GM13976 (cell line): ENCODE measurements around the gene PLPP3.

Source experiments
- DNase-seq: peaks from one replicate; pipeline ENCODE4 v3.0.0; 2012; ENCODE audit warnings: low spot score
- CTCF ChIP-seq: IDR thresholded peaks from 2 replicates; pipeline ENCODE4 v1.5.1; 2012; ENCODE audit warnings: borderline replicate concordance, mild to moderate bottlenecking; ENCODE audit not compliant: insufficient read depth; ENCODE audit errors: extremely low read depth, missing control alignments, control extremely low read depth
- in situ Hi-C: fragments of 300-500 bp; cut with MboI; formaldehyde crosslinking; loops from one replicate; pipeline ENCODE4 v1.12.0; 2022; ENCODE audit warnings: low sequenced_read_pairs, mixed read lengths, inconsistent platforms; ENCODE audit not compliant: unreplicated experiment

Gene PLPP3

GRCh38 chr1:56557746-56558145, 21.6 kb downstream of the PLPP3 start:
- in situ Hi-C loops, result no loop called here

GRCh38 chr1:56555448-56555847, 23.9 kb downstream of the PLPP3 start:
- TF ChIP-seq CTCF, result no peak
- no peak for DNase-seq
- in situ Hi-C loops, result no loop called here

More at GRCh38 chr1:56557746-56558145, 21.6 kb downstream of the PLPP3 start:
- no peak for DNase-seq
- TF ChIP-seq CTCF, result no peak

- DNase-seq, result no peak
- in situ Hi-C loops, result no loop called here
- no peak for TF ChIP-seq CTCF
These were observed 26.3 kb downstream of the PLPP3 start for GRCh38 chr1:56553046-56553445.

GRCh38 chr1:56552349-56552748, 27.0 kb downstream of the PLPP3 start:
- in situ Hi-C loops, result no loop called here
- TF ChIP-seq CTCF, result no peak
- DNase-seq, result no peak

- in situ Hi-C loops, result no loop called here
- no peak for TF ChIP-seq CTCF
- no peak for DNase-seq
These were observed 27.7 kb downstream of the PLPP3 start for GRCh38 chr1:56551691-56552090.

- TF ChIP-seq CTCF, result no peak
- DNase-seq, result no peak
- in situ Hi-C loops, result no loop called here
These were observed 28.5 kb downstream of the PLPP3 start for GRCh38 chr1:56550859-56551188.

DNA sequence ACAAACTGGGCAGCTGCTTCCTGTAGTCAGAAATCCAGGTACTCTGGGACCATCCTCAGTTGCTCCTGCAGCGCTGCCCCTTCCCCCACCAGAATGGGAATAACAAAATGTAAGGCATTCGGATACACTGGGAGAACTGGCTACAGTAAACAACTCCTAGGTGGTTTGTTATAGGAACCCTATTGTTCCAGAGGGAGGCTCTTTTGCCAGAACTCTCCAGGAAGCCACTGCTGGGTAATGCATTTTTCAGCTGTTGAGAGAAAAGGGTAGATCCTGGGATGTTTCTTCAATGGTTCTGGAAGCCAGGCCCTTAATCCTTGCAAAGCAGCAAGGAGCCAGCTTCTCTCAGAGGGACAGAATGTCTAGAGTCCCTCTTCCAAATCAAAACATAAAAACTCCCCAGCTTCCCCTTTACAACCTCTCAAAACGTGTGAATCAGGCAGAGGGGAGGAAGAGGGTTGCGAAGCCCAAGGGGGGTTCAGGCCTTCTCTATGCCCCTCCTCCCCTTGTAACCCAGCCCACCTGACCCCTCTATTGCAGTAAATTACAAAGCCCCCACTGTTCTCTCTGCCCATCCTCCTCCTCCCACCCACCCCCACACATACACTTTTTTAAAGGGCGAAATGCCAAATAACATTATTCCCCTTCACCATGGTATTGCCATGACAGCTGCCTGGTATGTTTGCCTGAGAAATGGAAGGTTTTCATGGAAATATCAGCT, 29.1 kb downstream of the PLPP3 start:
- TF ChIP-seq CTCF, result no peak
- in situ Hi-C loops, result no loop called here
- DNase-seq, result no peak
